HG03442 (cell line): ENCODE results near the gene PDK2.

Source experiments
- ATAC-seq: cut with Tn5 transposase; IDR thresholded peaks from one replicate; pipeline ENCODE4 v1.9.1; 2021; ENCODE audit warnings: mild to moderate bottlenecking, moderate library complexity; ENCODE audit not compliant: unreplicated experiment

The PDK2 gene

GRCh38 chr17:50094753-50095619 is at the start of gene PDK2:
TSS of gene PDK2 (plus strand) at chr17:50095351. CDS start at chr17:50095436, 85 bp downstream.
- peak; percentile 77 for ATAC-seq

DNA sequence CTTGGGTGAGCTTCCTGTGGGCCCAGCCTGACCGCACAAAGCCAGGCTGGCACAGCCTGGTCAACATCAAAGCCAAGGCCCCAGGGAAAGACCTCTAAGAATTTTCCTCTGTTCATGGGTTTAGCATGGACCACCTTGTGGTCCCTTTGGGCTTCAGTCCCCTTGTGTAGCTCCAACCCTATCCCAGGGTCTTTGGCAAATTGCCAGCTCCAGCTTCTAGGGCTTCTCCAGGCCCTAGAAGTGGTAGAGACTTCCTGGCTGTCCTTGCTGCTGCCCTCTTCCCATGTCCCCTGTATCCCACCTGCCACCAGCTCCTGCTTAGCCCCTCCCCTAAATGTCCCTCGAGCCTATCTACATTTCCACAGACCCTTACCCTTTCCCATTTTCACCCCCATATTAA is 49.0 kb upstream of the PDK2 start:
- ATAC-seq = no peak

GRCh38 chr17:50046667-50047066 is 48.5 kb upstream of the PDK2 start:
- no peak for ATAC-seq

GRCh38 chr17:50047083-50047482 is 48.1 kb upstream of the PDK2 start:
- no peak for ATAC-seq

DNA sequence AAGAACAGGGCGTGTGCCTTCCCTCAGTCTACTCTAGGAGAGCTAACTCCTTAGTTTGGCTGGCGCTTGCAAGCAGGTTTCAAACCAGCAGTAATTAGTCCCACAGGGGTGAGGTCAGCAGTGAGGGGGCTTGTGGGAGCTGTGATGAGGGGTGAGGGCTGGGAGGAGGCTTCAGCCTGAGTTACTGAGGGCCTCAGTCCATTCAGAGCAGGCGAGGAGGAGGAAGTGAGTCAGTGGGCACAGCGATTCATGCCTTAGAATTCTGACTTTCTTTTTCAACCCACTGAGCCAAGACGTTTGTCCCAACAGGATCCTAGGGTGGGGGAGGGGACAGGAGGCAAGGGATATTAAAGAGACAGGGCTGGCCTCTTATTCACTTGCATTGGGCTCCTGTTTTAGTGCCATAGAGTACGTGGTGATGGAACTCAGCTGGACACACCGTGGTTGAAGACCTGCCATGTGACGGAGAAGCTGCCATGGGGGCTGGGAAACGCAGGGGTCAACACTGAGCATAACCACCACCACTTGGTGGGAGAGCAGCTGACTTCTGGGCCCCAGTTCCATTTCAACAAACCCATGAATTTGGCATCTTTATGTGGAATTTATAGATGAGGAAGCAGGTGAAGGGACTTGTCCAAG is 47.5 kb upstream of the PDK2 start:
- no peak for ATAC-seq

DNA sequence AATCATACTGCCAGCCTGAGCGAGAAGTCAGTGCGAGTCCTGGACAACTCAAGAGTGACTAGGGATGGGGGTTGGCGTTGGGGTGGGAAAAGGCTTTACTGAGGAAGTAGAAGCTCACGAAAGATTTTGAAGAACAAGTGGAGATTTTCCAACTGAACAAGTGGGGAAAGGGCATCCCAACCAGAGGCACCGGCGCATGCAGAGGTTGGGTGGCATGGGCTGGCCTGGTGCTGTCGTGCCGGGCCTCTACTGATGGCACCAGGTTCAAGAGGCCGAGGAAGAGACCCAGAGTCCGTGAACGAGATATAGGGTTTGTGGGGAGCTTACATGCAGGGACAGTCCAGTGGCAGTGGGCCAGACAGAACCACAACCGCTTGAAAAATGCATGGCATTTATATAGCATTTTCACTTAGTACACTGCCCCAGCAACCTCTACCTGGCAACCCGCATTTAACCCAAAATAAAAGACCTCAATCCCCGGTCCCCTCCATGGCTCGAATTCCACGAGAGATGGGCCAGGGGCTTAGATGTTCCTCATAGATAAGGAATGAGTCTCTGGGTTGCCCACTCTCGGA is 46.9 kb upstream of the PDK2 start:
- ATAC-seq = no peak

- ATAC-seq = no peak
Observed at GRCh38 chr17:50048988-50049387, 46.2 kb upstream of the PDK2 start.

DNA sequence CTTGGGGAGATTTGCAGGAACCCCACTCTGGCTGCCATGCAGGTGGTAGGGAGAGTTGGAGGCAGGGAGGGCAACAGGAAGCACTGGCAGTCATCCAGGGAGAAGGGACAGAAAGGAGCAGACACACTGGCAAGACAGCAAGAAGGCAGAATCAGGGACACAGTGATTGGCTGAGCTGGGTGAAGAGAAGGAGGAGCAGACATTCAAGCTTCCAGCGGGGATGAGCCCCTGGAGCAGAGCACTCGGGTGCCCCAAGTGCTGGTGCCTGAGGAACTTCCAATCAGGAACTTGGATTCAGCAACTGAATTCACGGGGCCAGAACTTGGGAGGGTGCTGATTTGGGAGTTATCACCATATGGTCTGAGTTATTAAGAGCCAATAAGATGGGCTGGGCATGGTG is 45.5 kb upstream of the PDK2 start:
- no peak for ATAC-seq

DNA sequence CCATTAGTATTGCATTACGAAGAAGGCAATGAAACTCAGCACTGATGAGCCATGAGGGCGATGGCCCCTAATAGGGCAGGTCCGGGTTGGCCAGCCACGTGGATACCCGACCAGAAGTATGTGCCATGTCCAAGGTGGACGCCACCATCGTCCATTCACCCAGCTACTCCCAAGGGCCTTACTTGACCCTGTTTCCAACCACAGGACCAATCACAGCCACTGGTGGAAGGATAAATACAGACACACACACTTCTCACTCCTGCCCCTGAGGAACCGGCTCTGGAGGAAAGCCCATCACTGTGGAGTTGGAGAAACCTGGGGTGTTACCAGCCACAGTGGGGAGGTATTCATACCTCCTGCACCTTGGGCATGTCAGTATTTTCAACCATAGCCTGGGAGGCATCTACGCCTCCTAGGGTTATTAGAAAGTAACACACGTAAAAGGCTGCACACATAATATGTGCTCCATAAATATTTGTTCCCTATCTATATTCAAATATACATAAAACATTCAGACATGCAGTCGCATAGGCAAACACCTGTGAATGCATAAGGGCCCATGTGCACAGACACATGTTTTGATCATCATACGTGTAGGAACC is 44.6 kb upstream of the PDK2 start:
- no peak for ATAC-seq

DNA sequence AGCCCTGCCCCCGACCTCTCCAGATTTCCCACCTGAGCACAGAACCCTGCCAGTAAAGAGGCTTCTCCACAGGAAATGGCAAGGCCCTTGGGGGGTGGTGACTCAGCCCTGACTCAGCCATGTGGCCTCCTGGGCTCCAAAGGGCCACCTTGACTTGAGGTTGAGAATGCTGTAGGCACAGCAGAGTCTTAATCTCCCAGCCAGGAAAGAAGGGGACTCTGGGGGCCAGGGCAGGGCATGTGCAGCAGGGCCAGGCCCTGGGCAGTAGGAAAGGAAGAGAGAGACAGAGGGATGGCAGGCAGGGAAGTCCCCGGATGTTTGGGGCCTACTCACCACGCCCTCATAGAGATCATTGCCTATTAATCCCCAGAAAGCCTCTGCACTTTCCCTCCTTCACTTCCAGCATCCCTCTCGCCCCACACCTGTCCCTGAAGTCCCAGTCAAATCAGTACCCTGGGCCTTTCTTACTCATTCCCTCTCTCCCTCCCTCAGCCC is 44.0 kb upstream of the PDK2 start:
- no peak for ATAC-seq

GRCh38 chr17:50051606-50052005 is 43.5 kb upstream of the PDK2 start:
- ATAC-seq = no peak

DNA sequence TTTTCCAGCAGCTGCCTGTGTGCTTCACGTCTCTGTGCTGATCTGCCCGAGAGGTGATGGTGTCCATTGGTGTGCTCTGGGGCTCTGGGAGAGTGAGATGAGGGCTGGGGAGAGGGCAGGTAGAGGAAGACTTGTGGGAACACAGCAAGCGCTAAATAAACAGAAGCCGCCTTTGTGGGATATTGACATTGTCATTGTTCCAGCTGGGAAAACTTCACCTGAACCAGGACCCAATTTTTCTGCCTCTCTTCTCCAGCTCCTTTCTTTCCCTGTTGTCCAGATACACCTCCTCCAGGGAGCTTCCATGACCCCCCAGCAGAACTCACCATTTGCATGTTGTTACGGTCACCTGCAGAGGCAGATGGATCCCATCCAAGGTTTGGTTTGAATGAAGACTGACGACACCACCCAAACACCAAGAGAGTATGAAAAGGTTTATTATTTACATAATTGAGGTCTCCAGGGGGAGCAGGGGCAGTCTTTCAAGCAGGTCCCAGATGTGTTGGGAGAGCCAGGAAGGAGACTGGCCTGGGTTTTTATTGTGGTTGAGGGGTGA is 42.8 kb upstream of the PDK2 start:
- ATAC-seq = no peak

GRCh38 chr17:50052822-50053653 is 42.1 kb upstream of the PDK2 start:
- ATAC-seq = no peak

- ATAC-seq = no peak
Observed at GRCh38 chr17:50053654-50053960, 41.5 kb upstream of the PDK2 start.

- no peak for ATAC-seq
Observed at GRCh38 chr17:50055055-50055425, 40.1 kb upstream of the PDK2 start.

DNA sequence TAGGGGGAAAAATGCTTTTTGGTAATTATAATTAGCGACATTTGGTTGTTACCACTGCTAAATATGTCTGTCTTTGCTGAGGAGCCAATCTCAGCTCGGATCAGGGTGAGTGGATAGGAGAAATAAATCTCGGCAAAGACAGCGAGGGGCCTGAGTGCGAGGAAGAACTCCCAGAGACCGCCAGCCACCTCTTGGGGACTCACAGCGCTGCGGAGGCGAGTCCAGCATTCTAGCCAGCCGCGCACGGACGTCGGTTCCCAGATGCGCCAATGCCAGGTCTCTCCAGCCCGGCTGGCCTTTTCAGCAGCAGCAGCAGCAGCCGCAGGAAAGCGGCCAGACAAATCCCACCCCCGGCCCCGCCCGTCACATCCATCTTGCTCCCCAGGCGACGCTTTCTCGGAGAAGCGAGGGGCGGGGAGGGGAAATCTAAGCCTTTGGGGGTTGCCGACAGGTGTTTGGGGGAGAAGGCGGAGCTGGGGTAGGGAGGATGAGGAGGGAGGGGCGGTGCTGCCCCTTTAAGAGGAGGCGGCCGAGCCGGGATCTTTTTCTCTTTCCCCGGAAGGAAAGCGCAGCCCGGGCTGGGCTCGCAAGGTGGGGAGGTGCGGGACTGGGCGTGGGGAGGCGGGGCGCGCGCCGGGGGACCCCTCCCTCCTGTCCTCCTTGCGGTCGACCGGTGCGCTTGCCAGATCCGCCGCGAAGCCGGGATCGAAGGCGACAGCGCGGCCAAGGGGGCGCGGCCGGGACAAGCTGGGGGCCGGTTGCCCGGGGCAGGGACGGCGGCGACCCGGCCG is 39.5 kb upstream of the PDK2 start, which contains the start of gene ITGA3:
ITGA3 (plus strand) TSS at position 685 of the 791 bp plus-strand sequence. CDS start 330 bp downstream, outside the sequence.
- ATAC-seq = peak; percentile 44

- peak; percentile 47 for ATAC-seq
Observed at GRCh38 chr17:50056217-50056960, 38.8 kb upstream of the PDK2 start.

- ATAC-seq = no peak
Observed at GRCh38 chr17:50056961-50057330, 38.2 kb upstream of the PDK2 start.

DNA sequence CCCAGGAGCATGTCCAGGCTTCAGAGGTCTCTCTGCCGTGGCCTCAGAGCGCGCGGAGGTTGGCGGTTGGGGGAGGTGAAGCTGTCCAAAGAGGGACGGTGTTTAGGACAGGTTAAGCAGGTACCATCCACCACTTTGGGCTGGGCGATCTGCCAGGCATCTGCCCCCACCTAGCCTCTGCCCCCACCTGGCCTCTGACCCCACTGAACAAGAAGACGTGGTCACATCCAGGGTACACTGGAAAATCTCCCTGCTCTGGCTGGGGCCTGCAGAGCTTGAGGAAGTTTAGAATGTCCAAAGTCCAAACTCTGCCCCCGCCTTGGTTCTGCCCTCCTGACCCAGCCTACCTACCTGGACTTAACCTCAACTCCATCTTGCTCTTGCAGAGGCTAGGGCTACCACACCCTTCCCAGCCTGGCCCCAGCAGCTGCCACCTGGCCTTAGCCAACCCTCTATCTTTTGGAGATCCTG is 37.6 kb upstream of the PDK2 start:
- no peak for ATAC-seq
